ENCODE measurements around the gene PDCD11.
"Not testable (repeated sequence)": the region's sequence is repeated elsewhere in the genome, so short reads cannot be mapped to it uniquely, and the experiment has no call there.

The PDCD11 gene

GRCh38 chr10:103396067-103396788 is at the start of gene PDCD11, which contains the start of gene ATP5MK:
Gene PDCD11, plus strand, starts transcription at chr10:103396626. Its CDS starts 1,801 bp downstream, at chr10:103398427.
Gene ATP5MK, minus strand, starts transcription at chr10:103396475. Its CDS starts 4,018 bp downstream, at chr10:103392457.
- peak; percentile 100 for ATAC-seq

- ATAC-seq: no peak
Observed at GRCh38 chr10:103350175-103350516, 46.3 kb upstream of the PDCD11 start.

GRCh38 chr10:103350517-103351260 is 45.7 kb upstream of the PDCD11 start, which contains the start of gene PCGF6:
Gene PCGF6, minus strand, starts transcription at chr10:103351140. Its CDS starts 74 bp downstream, at chr10:103351066.
- peak; percentile 82 to 84 for ATAC-seq

- ATAC-seq: no peak
Observed at GRCh38 chr10:103353281-103353680, 43.1 kb upstream of the PDCD11 start.

- ATAC-seq: not testable (repeated sequence)
Observed at GRCh38 chr10:103354567-103354966, 41.9 kb upstream of the PDCD11 start.

- ATAC-seq: no peak
Observed at GRCh38 chr10:103355906-103356599, 40.4 kb upstream of the PDCD11 start.

GRCh38 chr10:103359493-103359892 is 36.9 kb upstream of the PDCD11 start:
- ATAC-seq: not testable (repeated sequence)

- peak in 1 of 2 donors; percentile 43 for ATAC-seq
Observed at GRCh38 chr10:103360791-103361190, 35.6 kb upstream of the PDCD11 start.

- no peak for ATAC-seq
Observed at GRCh38 chr10:103367379-103367781, 29.0 kb upstream of the PDCD11 start.

- peak; percentile 53 to 56 for ATAC-seq
Observed at GRCh38 chr10:103367782-103368518, 28.5 kb upstream of the PDCD11 start, which contains the start of gene TAF5. Gene TAF5, plus strand, starts transcription at chr10:103367976. Its CDS starts 14 bp downstream, at chr10:103367990.

GRCh38 chr10:103373544-103373943 is 22.9 kb upstream of the PDCD11 start:
- ATAC-seq: peak in 1 of 2 donors; percentile 8

GRCh38 chr10:103374263-103374662 is 22.2 kb upstream of the PDCD11 start:
- ATAC-seq: no peak

- ATAC-seq: no peak
Observed at GRCh38 chr10:103382769-103383168, 13.7 kb upstream of the PDCD11 start.

- no peak for ATAC-seq
Observed at GRCh38 chr10:103394180-103394579, 2.2 kb upstream of the PDCD11 start.

GRCh38 chr10:103395754-103396066 is 716 bp upstream of the PDCD11 start:
- ATAC-seq: no peak

GRCh38 chr10:103396789-103397087 is 312 bp downstream of the PDCD11 start:
- ATAC-seq: no peak

GRCh38 chr10:103397191-103397825 is 882 bp downstream of the PDCD11 start:
- ATAC-seq: no peak

GRCh38 chr10:103413564-103413963 is 17.1 kb downstream of the PDCD11 start:
- ATAC-seq: no peak

- no peak for ATAC-seq
Observed at GRCh38 chr10:103415581-103415980, 19.2 kb downstream of the PDCD11 start.

- ATAC-seq: no peak
Observed at GRCh38 chr10:103416436-103417147, 20.2 kb downstream of the PDCD11 start.

GRCh38 chr10:103417148-103417469 is 20.7 kb downstream of the PDCD11 start:
- ATAC-seq: not testable (repeated sequence)

- ATAC-seq: no peak
Observed at GRCh38 chr10:103417601-103418000, 21.2 kb downstream of the PDCD11 start.
